Measurements from ENCODE around the gene NOP10.

GRCh38 chr15:34360298-34360697 lies 17.4 kb upstream of the NOP10 start:
- no peak for TF ChIP-seq EZH2 (IDR thresholded peaks at IDR 0.05; ENCODE audit: borderline replicate concordance, low read length)
- TF ChIP-seq, protein P1, sequence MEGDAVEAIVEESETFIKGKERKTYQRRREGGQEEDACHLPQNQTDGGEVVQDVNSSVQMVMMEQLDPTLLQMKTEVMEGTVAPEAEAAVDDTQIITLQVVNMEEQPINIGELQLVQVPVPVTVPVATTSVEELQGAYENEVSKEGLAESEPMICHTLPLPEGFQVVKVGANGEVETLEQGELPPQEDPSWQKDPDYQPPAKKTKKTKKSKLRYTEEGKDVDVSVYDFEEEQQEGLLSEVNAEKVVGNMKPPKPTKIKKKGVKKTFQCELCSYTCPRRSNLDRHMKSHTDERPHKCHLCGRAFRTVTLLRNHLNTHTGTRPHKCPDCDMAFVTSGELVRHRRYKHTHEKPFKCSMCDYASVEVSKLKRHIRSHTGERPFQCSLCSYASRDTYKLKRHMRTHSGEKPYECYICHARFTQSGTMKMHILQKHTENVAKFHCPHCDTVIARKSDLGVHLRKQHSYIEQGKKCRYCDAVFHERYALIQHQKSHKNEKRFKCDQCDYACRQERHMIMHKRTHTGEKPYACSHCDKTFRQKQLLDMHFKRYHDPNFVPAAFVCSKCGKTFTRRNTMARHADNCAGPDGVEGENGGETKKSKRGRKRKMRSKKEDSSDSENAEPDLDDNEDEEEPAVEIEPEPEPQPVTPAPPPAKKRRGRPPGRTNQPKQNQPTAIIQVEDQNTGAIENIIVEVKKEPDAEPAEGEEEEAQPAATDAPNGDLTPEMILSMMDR (conservative IDR thresholded peaks at IDR 0.05 in 1 of 2, IDR thresholded peaks at IDR 0.05 in 1 of 2; ENCODE audit: extremely low read depth in 1 of 2, insufficient read depth in 1 of 2, low read depth in 1 of 2, low read length in 2 of 2) = no peak

Data from mammary epithelial cell (primary cell).